Endothelial cell of umbilical vein (primary cell): ENCODE measurements around the gene KPNB1. TPM values are rescaled to one million over a fixed set of nuclear protein-coding genes. Genes with fewer than 3 reads are reported as not detected.
"Not testable (repeated sequence)": the region's sequence is repeated elsewhere in the genome, so short reads cannot be mapped to it uniquely, and the experiment has no call there.

Experiments
- BruUV-seq: library from RNA; stranded (reverse); fragments of 400-500 nt; replicated peaks from 2 replicates; lab custom pipeline; 2021; lab: Mats Ljungman, UMichigan
- CTCF ChIA-PET: fragments of 300-600, 350-600 bp; sonication (Branson Sonifier 250); formaldehyde crosslinking; loops from one replicate; lab custom pipeline; 2021; ENCODE audit warnings: antibody characterized with exemption, inconsistent platforms; lab: Charles Lee
- POLR2A ChIA-PET: fragments of 300-600, 350-600 bp; sonication (Branson Sonifier 250); formaldehyde crosslinking; loops from one replicate; lab custom pipeline; 2021; ENCODE audit warnings: antibody characterized with exemption, inconsistent platforms; lab: Charles Lee
- DNase-seq: peaks from one replicate; pipeline ENCODE4 v3.0.0-alpha.2; 2011; ENCODE audit warnings: low read depth, low spot score
- FAIRE-seq: peaks from 2 replicates; lab custom pipeline; 2011; peaks lifted over from hg19 to GRCh38; lab: Jason Lieb, UNC
- H2AFZ ChIP-seq: 2 replicates; pipeline ENCODE4 v1.6.0; 2012; ENCODE audit warnings: low read depth, low read length, control low read depth, inconsistent platforms
- H3K27ac ChIP-seq: 2 replicates; pipeline ENCODE4 v1.5.1; 2011; ENCODE audit warnings: low read depth, mild to moderate bottlenecking, control low read depth, low read length, moderate library complexity; ENCODE audit not compliant: insufficient read depth
- H3K27me3 ChIP-seq, 2 experiments: 2 replicates each; pipeline versions ENCODE4 v1.6.0 to v1.6.1; 2011; ENCODE audit warnings: low read length in 2 of 2, mixed read lengths in 1 of 2; ENCODE audit not compliant: control insufficient read depth in 2 of 2, insufficient read depth in 2 of 2
- H3K36me3 ChIP-seq, 2 experiments: 2 replicates in 1 of 2; 3 replicates in 1 of 2; pipeline ENCODE4 v1.5.1; 2011; ENCODE audit warnings: low read length in 2 of 2, mild to moderate bottlenecking in 1 of 2, moderate library complexity in 1 of 2; ENCODE audit not compliant: control insufficient read depth in 2 of 2, insufficient read depth in 2 of 2; ENCODE audit errors: extremely low read depth in 1 of 2
- H3K4me1 ChIP-seq: 3 replicates; pipeline ENCODE4 v1.5.1; 2011; ENCODE audit warnings: mild to moderate bottlenecking, low read length; ENCODE audit not compliant: control insufficient read depth, insufficient read depth; ENCODE audit errors: extremely low read depth
- H3K4me2 ChIP-seq: 2 replicates; pipeline ENCODE4 v1.6.1; 2011; ENCODE audit warnings: low read length, control low read depth, mixed read lengths; ENCODE audit not compliant: insufficient read depth
- H3K4me3 ChIP-seq, 3 experiments: fragments of 200-600 bp in 1 of 3; sonication (generic), shearing (Covaris generic) in 1 of 3; replicated peaks in 1 of 3; 2 replicates each; pipeline ENCODE4 v1.5.1; 2011 to 2016; ENCODE audit warnings: control low read depth in 3 of 3, low read length in 3 of 3, mild to moderate bottlenecking in 2 of 3, inconsistent platforms in 1 of 3, low read depth in 1 of 3, moderate library complexity in 1 of 3; ENCODE audit not compliant: insufficient read depth in 1 of 3
- H3K79me2 ChIP-seq: 2 replicates; pipeline ENCODE4 v1.6.0; 2012; ENCODE audit warnings: low read length, inconsistent platforms; ENCODE audit not compliant: control insufficient read depth, insufficient read depth
- H3K9ac ChIP-seq: replicated peaks from 2 replicates; pipeline ENCODE3; 2011; ENCODE audit warnings: low read length, control low read depth; ENCODE audit not compliant: insufficient read depth; ENCODE audit errors: extremely low read depth
- H3K9me1 ChIP-seq: replicated peaks from 3 replicates; pipeline ENCODE4 v1.6.0; 2011; ENCODE audit warnings: mild to moderate bottlenecking, low read length; ENCODE audit not compliant: control insufficient read depth, insufficient read depth; ENCODE audit errors: extremely low read depth
- H3K9me3 ChIP-seq: replicated peaks from 2 replicates; pipeline ENCODE4 v1.5.1; 2012; ENCODE audit warnings: low read length, inconsistent platforms; ENCODE audit not compliant: control insufficient read depth, insufficient read depth
- H4K20me1 ChIP-seq: replicated peaks from 2 replicates; pipeline ENCODE3; 2011; ENCODE audit warnings: mild to moderate bottlenecking, low read length; ENCODE audit not compliant: control insufficient read depth, insufficient read depth; ENCODE audit errors: extremely low read depth
- CTCF ChIP-seq, 2 donors: IDR thresholded peaks; 1 replicate in 1 of 2; 2 replicates in 1 of 2; pipeline ENCODE4 v1.5.1; 2011; ENCODE audit warnings: low read length in 2 of 2, mild to moderate bottlenecking in 2 of 2, moderate library complexity in 2 of 2, control low read depth in 1 of 2, inconsistent platforms in 1 of 2, low read depth in 1 of 2; ENCODE audit not compliant: insufficient read depth in 1 of 2; ENCODE audit errors: extremely low read depth in 1 of 2
- EZH2 ChIP-seq: IDR thresholded peaks from 2 replicates; pipeline ENCODE4 v1.6.1; 2012; ENCODE audit warnings: borderline replicate concordance, low read depth, mild to moderate bottlenecking, moderate library complexity, low read length, inconsistent platforms; ENCODE audit not compliant: severe bottlenecking
- FOS ChIP-seq: IDR thresholded peaks from 2 replicates; pipeline ENCODE4 v1.6.1; 2011; ENCODE audit warnings: mild to moderate bottlenecking, low read length, moderate library complexity, borderline replicate concordance; ENCODE audit not compliant: insufficient read depth
- GATA2 ChIP-seq: IDR thresholded peaks from 2 replicates; pipeline ENCODE4 v1.7.0; 2011; ENCODE audit warnings: low read depth, mild to moderate bottlenecking, moderate library complexity, mixed read lengths, low read length; ENCODE audit not compliant: insufficient read length, insufficient read depth
- JUN ChIP-seq: IDR thresholded peaks from 2 replicates; pipeline ENCODE4 v1.6.1; 2011; ENCODE audit warnings: borderline replicate concordance, low read depth; ENCODE audit not compliant: insufficient read length, insufficient read depth
- MAX ChIP-seq: IDR thresholded peaks from 2 replicates; pipeline ENCODE4 v1.6.1; 2011; ENCODE audit not compliant: insufficient read depth, insufficient read length
- MYC ChIP-seq: IDR thresholded peaks from one replicate; pipeline ENCODE4 v1.6.1; 2011; ENCODE audit warnings: mild to moderate bottlenecking, low read depth, low read length
- POLR2A ChIP-seq: IDR thresholded peaks from 2 replicates; pipeline ENCODE4 v1.6.1; 2012; ENCODE audit warnings: low read depth, mild to moderate bottlenecking, control low read depth, low read length
- POLR2AphosphoS5 ChIP-seq: IDR thresholded peaks from 2 replicates; pipeline ENCODE4 v1.6.1; 2012; ENCODE audit warnings: low read depth, mild to moderate bottlenecking, control low read depth, low read length, moderate library complexity; ENCODE audit not compliant: insufficient read depth
- dilution Hi-C: fragments of 300-500 bp; cut with MboI; formaldehyde crosslinking; loops from one replicate; pipeline ENCODE4 v1.15.0; 2019; ENCODE audit warnings: low sequenced_read_pairs; ENCODE audit not compliant: extremely low pct_ligation_motif_present
- intact Hi-C: fragments of 100-400 bp; cut with micrococcal nuclease; formaldehyde crosslinking; loops from one replicate; pipeline ENCODE4 v1.10.0; 2022
- polyA plus RNA-seq, 4 experiments: library from polyadenylated mRNA; depleted of rRNA in 3 of 4; stranded (reverse) in 3 of 4; unstranded in 1 of 4; fragments of >200 nt; gene quantifications; 2 replicates each; pipeline versions ENCODE4 v1.2.1 to v1.2.3, GENCODE V29; 2011 to 2012; ENCODE audit warnings: missing spikeins in 1 of 4
- total RNA-seq: library from RNA; stranded (reverse); gene quantifications from 2 replicates; pipeline ENCODE4 v1.2.3, GENCODE V29; 2021

KPNB1 gene
- total and polyA plus RNA-seq, 2 donors (not counting 3 experiments of a cell fraction or from before 2014, with no cell fraction given), result 119 to 495 TPM

DNA sequence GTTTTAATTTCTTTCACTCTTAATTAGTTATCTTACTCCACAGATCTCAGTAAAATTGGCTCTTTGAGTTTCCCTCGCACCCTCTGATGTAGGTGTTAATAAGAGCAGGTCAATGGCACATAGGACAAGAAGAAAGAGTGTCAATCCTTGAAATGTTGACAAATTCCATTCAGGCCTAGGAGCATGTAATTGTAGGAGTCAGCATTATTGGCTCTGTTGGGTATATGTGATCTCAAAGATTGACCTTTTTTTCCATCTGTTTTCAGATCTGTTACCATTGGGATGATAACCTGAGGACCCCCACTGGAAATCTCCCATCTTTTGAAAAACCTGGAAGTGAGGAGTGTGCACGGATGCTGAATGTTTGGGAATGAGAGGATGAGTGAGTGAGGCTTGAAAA lies 32.4 kb downstream of the KPNB1 start:
- ChIA-PET POLR2A (no interaction called here), CTCF (no interaction called here)
- FAIRE-seq (no peak), DNase-seq (no peak)
- Histone ChIP-seq H2AFZ (no peak overlapping the region), H3K9me3 (no peaks in the 10 kb centered on the region), H3K27me3 (no peaks in the 10 kb centered on the region), H3K4me3 (no peak overlapping the region), H3K4me2 (no peak overlapping the region), H4K20me1 (peaks cover 5% of the 10 kb centered on the region), H3K9me1 (no peaks in the 10 kb centered on the region), H3K36me3 (peaks cover 35 to 37% of the 10 kb centered on the region in 2 experiments), H3K9ac (no peak overlapping the region), H3K4me1 (peaks cover 24% of the 10 kb centered on the region), H3K79me2 (peaks cover 8% of the 10 kb centered on the region), H3K27ac (no peak overlapping the region)
- intact Hi-C loops (no loop called here), dilution Hi-C loops (no loop called here)
- no TSS peak for BruUV-seq
- TF ChIP-seq GATA2 (no peak), FOS (no peak), CTCF (IDR thresholded peaks at IDR 0.05; ENCODE audit: extremely low read depth in 1 of 2, insufficient read depth in 1 of 2, low read depth in 1 of 2, low read length in 2 of 2) (no peak), JUN (no peak), POLR2AphosphoS5 (no peak), MYC (no peak), POLR2A (no peak), EZH2 (no peak), MAX (no peak)

DNA sequence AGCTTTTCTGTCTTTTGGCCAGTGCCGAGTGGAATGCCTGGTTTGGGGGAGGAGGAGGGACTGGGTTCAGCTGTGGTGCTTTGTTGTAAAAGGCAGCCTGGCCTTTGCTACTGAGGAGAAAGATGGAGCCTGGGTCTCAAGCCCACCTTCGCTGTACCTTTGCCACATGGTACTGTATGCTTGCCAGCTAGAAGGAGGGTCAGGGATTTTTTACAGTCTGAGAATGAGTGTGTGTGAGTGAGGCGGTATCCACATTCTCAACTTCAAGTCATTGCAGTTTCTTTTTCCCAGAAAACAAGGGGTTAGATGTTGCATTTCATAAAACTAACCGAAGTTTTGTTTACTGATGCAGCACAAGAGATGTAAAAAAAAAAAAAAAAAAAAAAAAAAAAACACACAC lies 33.0 kb downstream of the KPNB1 start:
- DNase-seq, H3K27ac ChIP-seq, H3K9me3 ChIP-seq, CTCF ChIA-PET, H4K20me1 ChIP-seq, H3K9me1 ChIP-seq, H3K27me3 ChIP-seq, FAIRE-seq, H3K79me2 ChIP-seq, H2AFZ ChIP-seq, H3K4me2 ChIP-seq, dilution Hi-C loops, intact Hi-C loops, H3K9ac ChIP-seq, POLR2A ChIA-PET, H3K4me3 ChIP-seq: not testable (repeated sequence)
- peaks cover 31 to 33% of the 10 kb centered on the region in 2 experiments for H3K36me3 ChIP-seq
- TSS peak; percentile 64 for BruUV-seq
- H3K4me1 ChIP-seq, result peaks cover 27% of the 10 kb centered on the region
